ENCODE results near the gene ZNF655.

GRCh38 chr7:99576251-99576650, 17.8 kb downstream of the ZNF655 start:
- TF ChIP-seq POLR2A (IDR thresholded peaks at IDR 0.05) (no peak), CTCF (IDR thresholded peaks at IDR 0.05) (no peak)

Data from lower leg skin (tissue), 3 donors.